ENCODE measurements around the gene NKX1-1.

NKX1-1 gene

GRCh38 chr4:1416051-1416947 is 10.1 kb upstream of the NKX1-1 start:
- no peak for DNase-seq

DNA sequence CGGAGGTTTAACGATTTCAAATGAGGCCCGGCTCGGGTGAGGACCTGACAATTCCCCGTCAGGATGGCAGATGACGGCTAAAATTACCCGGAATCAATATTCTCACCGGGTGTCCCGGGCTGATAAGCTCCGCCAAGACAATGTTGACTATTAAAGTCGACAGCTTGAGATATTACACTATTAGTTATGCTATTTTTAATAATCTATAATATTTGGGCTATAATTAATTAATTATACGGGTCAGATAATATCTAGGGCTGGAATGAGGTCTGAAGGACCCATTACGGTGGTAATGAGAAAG is 9.4 kb upstream of the NKX1-1 start:
- DNase-seq: no peak

DNA sequence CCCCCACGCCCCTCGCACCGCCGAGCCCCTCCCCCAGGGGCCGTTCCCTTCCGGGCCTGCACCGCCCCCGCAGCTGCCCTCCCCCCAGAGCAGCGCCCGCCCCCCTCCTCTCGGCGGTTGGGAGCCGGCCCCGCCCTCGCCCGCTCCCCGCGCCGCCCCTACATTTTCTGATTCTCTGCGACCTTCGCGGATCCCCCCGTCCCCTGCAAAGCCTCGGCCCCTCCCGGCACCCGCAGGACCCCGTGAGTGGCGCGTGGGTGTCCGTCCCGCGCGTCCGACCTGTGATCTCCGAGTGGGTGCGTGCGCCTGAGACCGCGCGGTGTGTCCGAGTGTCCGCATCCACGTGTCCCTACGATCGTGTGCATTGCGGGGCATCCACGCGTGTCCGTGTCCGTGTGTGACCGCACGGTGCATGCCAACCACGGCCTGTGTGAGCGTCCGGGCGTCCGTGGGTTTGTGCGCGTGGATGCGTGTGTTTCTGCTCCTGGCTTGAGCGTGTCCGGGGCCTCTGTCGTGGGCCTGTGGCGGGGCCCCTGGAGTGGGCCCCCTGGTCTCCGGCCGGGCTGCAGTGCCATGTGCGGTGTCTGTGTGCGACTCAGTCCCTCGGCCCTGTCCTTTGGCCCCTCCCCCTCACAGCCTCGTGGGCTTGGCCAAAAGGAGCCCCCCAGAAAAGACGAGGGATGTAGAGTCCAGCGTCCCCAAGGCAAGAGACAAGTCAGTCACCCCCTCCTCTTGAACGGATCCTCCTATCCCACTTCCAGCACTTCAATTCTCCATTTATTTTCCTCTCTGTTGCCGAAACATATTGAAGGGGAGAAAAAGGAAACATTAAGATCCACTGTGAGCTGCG is 8.8 kb upstream of the NKX1-1 start:
- no peak for DNase-seq

DNA sequence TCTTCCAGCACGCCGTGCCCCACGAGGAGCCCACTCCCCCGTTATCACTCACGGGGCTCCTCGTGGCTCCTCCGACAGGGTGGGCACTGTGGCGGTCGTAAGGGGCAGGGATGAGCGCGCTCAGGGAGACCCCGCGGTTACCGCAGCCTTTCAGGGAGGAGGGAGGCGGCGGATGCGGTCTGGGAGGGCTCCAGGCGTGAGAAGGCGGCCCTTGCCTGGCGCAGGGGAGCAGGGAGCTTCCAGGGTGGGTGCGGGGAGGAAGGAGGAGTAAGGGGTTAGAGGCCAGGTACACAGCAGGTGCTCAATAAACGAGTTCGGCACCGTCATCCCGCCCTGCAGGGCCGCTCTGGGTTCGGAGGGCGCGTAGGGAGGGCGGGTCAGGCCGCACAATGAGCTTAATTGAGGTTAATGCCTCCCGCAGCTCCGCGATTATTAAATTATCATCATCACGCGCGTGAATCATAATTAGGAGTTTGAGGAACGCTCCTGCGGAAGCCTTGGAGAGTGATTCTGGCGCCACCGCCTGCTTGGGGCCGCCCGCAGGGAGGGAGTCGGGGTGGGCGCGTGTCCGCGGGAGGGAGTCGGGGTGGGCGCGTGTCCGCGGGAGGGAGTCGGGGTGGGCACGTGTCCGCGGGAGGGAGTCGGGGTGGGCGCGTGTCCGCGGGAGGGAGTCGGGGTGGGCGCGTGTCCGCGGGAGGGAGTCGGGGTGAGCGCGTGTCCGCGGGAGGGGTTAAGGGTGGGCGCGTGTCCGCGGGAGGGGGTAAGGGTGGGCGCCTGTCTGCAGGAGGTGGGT is 7.6 kb upstream of the NKX1-1 start:
- DNase-seq: no peak

- DNase-seq: no peak
These were observed 7.0 kb upstream of the NKX1-1 start for GRCh38 chr4:1413204-1413663.

DNA sequence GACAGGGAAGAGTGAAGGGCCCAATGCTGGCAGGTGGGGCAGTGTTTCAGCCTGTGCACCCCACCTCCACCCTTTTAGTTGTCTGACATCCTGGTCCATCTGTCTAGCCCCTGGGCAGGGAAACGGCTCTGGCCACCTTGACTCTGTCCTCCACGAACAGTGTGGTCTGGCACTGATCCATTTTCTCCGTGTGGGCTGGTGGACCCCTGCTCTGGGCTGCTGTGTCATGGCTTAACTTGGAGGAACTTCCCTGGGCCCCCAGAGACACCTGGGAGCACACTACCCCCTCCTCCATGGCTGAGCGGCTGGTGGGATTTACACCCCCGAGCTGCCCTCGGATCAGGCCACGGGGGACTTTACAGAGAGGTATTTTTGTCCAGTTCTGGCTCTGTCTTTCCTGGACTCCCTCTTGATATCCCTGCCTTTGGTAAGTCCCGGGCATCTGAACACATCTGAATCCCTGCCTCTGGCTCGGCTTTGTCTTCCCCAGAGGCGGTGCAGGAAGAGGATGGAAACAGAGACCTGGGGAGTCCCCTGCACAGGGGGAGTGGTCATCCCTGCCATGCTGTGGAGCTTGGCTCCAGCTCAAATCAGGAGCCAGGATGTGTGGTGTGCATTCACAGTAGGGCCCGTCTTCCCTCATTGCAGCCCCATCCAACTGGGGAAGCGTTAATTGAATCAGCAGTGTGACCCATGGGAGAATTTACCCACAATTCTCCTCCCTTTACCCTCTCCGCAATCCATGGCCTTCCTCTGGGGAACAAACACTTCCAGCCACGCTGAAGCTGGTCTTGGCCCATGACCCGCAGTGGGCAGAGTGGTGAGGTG is 6.3 kb upstream of the NKX1-1 start:
- no peak for DNase-seq

DNA sequence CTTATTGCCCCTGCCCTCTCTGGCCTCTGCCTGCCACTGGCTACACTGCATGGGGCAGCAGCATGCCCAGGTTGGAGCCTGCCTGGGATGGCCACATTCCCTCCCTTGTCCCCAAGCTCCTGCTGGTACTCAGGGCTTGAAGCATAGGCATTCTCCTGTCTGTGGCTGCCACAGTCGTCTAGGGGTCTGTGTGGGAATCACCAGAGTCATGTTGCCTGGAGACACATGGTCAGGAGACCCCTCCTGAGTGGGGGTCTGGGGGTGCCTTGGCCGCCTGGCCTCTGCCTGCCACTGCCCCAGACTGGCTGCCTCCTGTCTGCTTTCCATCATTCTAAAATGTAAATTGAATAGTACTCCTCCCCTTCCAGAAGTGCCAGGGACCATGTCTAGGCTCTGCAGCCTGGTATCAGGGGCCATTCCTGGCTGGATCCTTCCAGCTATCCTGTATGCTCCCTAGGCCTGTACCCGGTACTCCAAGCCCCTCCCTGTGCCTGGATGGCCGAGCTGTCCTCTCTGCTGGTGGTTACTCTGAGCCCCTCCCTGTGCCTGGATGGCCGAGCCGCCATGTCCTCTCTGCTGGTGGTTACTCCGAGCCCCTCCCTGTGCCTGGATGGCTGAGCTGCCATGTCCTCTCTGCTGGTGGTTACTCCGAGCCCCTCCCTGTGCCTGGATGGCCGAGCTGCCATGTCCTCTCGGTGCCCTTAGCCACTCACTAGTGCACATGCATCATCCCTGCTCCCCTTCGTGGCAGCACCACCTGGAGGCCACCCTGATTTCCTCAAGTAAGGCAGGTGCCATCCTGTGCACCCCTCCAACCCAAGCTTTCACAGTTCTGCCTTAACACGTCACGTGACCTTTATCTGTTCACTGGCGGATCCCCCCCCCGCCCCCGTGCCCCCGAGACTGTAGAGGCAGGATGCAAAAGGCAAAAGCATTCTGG is 5.5 kb upstream of the NKX1-1 start:
- no peak for DNase-seq

DNA sequence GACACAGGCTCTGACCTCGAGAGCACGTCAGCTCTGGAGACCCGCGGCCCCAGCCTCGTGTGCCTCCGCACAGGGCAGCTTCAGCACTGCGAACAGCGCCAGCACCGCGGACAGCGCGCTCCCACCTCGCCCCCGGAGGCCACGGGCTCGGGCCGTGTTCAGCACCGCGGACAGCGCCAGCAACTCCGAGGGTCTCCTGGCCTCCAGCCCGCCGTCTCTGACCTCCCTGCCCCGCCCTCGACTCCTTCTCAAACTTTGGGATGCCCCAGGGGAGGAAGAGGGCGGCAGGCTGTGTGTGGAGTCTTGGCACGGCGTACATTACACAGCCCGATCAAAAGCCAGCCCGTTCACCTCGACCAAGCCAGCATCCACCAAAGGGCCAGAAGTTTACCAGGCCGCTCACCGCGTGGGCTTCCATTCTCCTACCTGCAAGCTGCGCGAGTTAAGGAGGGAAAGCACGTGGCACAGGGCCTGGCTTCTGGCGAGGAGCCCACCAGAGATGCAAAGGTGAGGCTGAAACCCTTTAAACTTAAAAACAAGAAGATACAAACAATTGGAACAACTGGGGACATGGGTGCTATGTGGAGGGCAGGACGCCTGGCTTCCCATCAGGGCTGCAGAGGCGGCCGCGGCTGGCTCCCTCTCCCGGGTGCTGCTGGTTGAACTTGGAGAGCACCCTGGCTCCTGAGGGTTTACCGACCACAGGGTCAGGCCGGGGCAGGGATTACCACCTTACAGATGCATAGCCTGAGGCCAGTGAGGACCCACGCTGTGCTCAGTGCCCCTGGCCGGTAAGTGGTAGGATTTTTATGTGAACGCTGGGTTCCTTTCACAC is 4.5 kb upstream of the NKX1-1 start:
- DNase-seq: peak; percentile 82

GRCh38 chr4:1409491-1410425 is 3.5 kb upstream of the NKX1-1 start:
- DNase-seq: no peak

DNA sequence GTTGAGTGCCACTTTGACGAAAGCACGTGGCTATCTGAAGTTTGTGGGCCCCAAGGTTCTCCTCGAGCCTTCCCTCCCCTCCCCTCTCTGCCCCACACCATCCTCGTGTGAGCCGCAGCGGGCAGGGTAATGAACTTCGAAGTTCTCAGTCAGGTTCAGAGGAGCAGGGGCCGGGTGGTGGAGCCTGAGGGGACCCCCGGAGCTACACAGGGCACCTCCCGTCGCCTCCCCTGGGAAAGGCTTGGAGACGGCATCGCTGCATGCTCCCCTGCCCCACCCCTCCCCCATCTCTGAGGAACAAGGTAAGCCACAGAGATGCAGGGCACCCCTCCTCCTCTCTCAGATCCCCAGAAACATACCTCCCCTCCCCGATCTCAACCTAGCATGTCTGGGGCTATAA is 2.8 kb upstream of the NKX1-1 start:
- DNase-seq: no peak

GRCh38 chr4:1408418-1408817 is 2.2 kb upstream of the NKX1-1 start:
- no peak for DNase-seq

GRCh38 chr4:1407657-1408333 is 1.6 kb upstream of the NKX1-1 start:
- DNase-seq: peak; percentile 40

- no peak for DNase-seq
These were observed 877 bp upstream of the NKX1-1 start for GRCh38 chr4:1406981-1407656.

DNA sequence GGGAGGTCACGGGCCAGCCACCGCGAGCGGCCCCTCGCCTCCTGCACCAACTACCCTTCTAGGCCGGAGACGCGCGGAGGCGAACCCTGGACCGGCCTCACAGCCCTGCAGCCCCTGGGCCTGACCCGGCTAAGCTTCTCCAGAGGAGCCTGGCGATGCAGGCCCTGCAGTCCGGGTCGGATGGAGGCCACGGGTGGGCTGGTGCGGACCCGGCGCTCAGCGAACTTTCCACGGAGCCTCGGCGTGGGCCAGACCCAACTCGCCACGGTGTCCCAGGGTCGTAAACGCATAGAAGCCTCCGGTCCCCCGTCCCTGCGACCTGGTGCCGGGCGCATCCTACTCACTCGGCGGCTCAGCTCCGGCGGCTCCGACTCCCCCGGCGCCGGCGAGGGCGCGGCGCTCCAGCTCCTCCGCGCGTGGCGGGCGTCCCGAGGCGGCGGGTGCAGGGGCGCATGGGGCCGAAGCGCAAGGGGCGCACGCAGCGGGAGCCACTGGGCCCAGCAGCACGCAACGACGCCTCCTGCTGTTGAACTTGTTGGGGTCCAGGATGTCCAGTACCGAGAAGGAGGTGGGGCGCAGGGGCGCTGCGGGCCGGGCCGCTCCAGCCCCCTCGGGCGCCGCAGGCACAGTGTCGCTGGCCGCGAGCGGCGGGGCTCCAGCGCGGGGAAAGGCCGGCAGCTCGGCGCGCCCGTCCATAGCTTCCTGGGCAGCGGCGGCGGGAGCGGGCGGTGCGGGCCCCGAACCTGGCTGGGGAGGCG is 427 bp downstream of the NKX1-1 start:
- peak; percentile 52 for DNase-seq

- peak; percentile 47 for DNase-seq
These were observed 997 bp downstream of the NKX1-1 start for GRCh38 chr4:1405254-1405635.

DNA sequence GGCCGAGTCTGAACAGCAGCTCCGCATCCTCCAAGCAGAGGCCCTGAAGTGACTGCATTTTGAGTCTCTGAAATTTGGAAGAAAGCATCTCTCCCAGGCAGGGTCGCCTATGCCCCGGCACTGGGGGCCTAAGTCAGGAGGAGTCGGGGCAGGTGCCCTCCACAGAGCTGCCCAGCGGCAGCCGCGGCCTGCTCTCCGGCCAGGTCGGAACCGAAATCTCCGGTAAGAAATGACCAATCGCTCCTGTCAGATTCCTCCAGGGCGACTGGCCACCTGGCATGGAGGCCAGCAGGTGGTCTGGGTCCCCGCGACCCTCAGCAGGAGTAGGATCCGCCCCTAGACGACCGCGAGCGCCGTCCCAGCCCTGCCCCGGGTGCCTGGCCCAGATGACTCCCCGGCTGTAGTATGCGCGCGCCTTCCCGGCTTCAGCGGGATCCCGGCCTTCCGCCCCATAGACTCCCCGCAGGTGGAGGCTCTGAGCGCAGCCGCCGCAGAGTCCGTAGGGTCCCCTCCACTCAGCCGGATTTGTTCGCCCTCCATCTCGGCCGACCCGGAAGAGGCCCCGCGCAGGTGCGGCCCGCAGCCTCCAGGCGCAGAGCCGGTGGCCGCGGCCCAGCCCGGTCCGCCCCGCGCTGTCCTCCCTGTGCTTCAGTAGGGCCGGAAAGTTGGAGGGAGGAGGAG is 1.5 kb downstream of the NKX1-1 start:
- DNase-seq: peak; percentile 56

Data from activated CD8-positive, alpha-beta memory T cell treated with anti-CD3 and anti-CD28 coated beads, Interleukin-2, amount 50 U/mL, for 48 hours (primary cell).